PFSK-1 (cell line): ENCODE results near the gene RFX3.

ENCODE experiments used
- FOXP2 ChIP-seq: optimal IDR thresholded peaks from 2 replicates; pipeline ENCODE3; 2011; ENCODE audit warnings: borderline replicate concordance, control low read depth, inconsistent platforms; ENCODE audit not compliant: insufficient read depth; ENCODE audit errors: extremely low read length, extremely low read depth
- POLR2AphosphoS5 ChIP-seq: IDR thresholded peaks from 2 replicates; pipeline ENCODE4 v1.6.1; 2012; ENCODE audit warnings: low read depth, mild to moderate bottlenecking, control low read depth, low read length, moderate library complexity
- REST ChIP-seq, 2 experiments: IDR thresholded peaks; 2 replicates each; pipeline versions ENCODE4 v1.6.1 to v1.8.0; 2011 to 2012; ENCODE audit warnings: low read depth in 2 of 2, low read length in 2 of 2, control low read depth in 1 of 2, inconsistent platforms in 1 of 2, mild to moderate bottlenecking in 1 of 2, moderate library complexity in 1 of 2; ENCODE audit not compliant: insufficient read depth in 1 of 2
- SIN3A ChIP-seq: IDR thresholded peaks from 2 replicates; pipeline ENCODE4 v1.6.1; 2012; ENCODE audit warnings: mild to moderate bottlenecking, low read length, moderate library complexity, borderline replicate concordance; ENCODE audit not compliant: insufficient read depth
- TAF1 ChIP-seq: IDR thresholded peaks from 2 replicates; pipeline ENCODE4 v1.6.1; 2012; ENCODE audit warnings: low read length, control low read depth, borderline replicate concordance; ENCODE audit not compliant: insufficient read depth

The RFX3 gene

GRCh38 chr9:3186751-3187150 lies 339.1 kb downstream of the RFX3 start:
- no peak for TF ChIP-seq FOXP2
- no peak for TF ChIP-seq TAF1
- TF ChIP-seq POLR2AphosphoS5: no peak
- no peak for TF ChIP-seq SIN3A
- TF ChIP-seq REST (IDR thresholded peaks at IDR 0.05; ENCODE audit: insufficient read depth in 1 of 2, low read depth in 2 of 2, low read length in 2 of 2): no peak

- no peak for TF ChIP-seq FOXP2
- no peak for TF ChIP-seq SIN3A
- no peak for TF ChIP-seq TAF1
- no peak for TF ChIP-seq POLR2AphosphoS5
- TF ChIP-seq REST (IDR thresholded peaks at IDR 0.05; ENCODE audit: insufficient read depth in 1 of 2, low read depth in 2 of 2, low read length in 2 of 2): no peak
These were observed 344.5 kb downstream of the RFX3 start for GRCh38 chr9:3181049-3181953.

GRCh38 chr9:3180696-3181048 lies 345.1 kb downstream of the RFX3 start:
- no peak for TF ChIP-seq FOXP2
- TF ChIP-seq REST (IDR thresholded peaks at IDR 0.05; ENCODE audit: insufficient read depth in 1 of 2, low read depth in 2 of 2, low read length in 2 of 2): no peak
- TF ChIP-seq TAF1: no peak
- TF ChIP-seq SIN3A: no peak
- no peak for TF ChIP-seq POLR2AphosphoS5

GRCh38 chr9:3179711-3180110 lies 346.1 kb downstream of the RFX3 start:
- TF ChIP-seq POLR2AphosphoS5: no peak
- TF ChIP-seq REST (IDR thresholded peaks at IDR 0.05; ENCODE audit: insufficient read depth in 1 of 2, low read depth in 2 of 2, low read length in 2 of 2): no peak
- TF ChIP-seq TAF1: no peak
- TF ChIP-seq FOXP2: no peak
- no peak for TF ChIP-seq SIN3A

- TF ChIP-seq TAF1: no peak
- TF ChIP-seq SIN3A: no peak
These were observed 347.9 kb downstream of the RFX3 start for GRCh38 chr9:3177936-3178335.
